Measurements from ENCODE around the gene RARS1. TPM values are rescaled to one million over a fixed set of nuclear protein-coding genes. Genes with fewer than 3 reads are reported as not detected.

Gene RARS1
- total and polyA plus RNA-seq, 2 experiments from 2014 or later, result 75.1 to 129 TPM

DNA sequence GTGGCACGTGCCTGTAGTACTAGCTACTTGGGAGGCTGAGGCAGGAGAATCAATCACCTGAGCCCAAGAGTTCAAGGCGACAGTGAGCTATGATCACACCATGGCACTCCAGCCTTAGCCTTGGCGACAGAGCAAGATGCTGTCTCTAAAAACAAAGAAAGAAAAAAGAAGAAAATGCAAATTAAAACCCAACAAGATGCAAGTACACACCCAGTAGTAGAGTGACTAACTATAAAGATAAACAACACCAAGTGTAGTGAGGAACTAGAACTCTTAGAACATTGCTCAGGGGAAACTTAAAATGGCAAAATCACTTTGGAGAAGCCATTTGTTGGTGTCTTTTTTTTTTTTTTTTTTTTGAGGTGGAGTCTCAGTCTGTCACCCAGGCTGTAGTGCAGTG lies 34.7 kb upstream of the RARS1 start (continued):
- TF ChIP-seq, protein P1, sequence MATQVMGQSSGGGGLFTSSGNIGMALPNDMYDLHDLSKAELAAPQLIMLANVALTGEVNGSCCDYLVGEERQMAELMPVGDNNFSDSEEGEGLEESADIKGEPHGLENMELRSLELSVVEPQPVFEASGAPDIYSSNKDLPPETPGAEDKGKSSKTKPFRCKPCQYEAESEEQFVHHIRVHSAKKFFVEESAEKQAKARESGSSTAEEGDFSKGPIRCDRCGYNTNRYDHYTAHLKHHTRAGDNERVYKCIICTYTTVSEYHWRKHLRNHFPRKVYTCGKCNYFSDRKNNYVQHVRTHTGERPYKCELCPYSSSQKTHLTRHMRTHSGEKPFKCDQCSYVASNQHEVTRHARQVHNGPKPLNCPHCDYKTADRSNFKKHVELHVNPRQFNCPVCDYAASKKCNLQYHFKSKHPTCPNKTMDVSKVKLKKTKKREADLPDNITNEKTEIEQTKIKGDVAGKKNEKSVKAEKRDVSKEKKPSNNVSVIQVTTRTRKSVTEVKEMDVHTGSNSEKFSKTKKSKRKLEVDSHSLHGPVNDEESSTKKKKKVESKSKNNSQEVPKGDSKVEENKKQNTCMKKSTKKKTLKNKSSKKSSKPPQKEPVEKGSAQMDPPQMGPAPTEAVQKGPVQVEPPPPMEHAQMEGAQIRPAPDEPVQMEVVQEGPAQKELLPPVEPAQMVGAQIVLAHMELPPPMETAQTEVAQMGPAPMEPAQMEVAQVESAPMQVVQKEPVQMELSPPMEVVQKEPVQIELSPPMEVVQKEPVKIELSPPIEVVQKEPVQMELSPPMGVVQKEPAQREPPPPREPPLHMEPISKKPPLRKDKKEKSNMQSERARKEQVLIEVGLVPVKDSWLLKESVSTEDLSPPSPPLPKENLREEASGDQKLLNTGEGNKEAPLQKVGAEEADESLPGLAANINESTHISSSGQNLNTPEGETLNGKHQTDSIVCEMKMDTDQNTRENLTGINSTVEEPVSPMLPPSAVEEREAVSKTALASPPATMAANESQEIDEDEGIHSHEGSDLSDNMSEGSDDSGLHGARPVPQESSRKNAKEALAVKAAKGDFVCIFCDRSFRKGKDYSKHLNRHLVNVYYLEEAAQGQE (IDR thresholded peaks at IDR 0.05; ENCODE audit: unreplicated experiment), result no peak
- TF ChIP-seq CREB1 (CRISPR knock-in tag; IDR thresholded peaks at IDR 0.05; ENCODE audit: low read depth) (no peak), ETS1 (IDR thresholded peaks at IDR 0.05) (no peak), ZNF331 (CRISPR knock-in tag; IDR thresholded peaks at IDR 0.05; ENCODE audit: low read depth) (no peak), STAT1 (IDR thresholded peaks at IDR 0.05; ENCODE audit: unreplicated experiment) (no peak), JUNB (IDR thresholded peaks at IDR 0.05; ENCODE audit: unreplicated experiment) (no peak), NANOG (IDR thresholded peaks at IDR 0.05; ENCODE audit: borderline replicate concordance) (no peak), EZH2 (IDR thresholded peaks at IDR 0.05; ENCODE audit: low read depth, unreplicated experiment) (no peak), POLR2AphosphoS5 (IDR thresholded peaks at IDR 0.05; ENCODE audit: low read depth) (no peak)

- H3K36me3 Mint-ChIP-seq (ENCODE audit: low read depth), result peaks cover 46% of the 10 kb centered on the region
- Histone ChIP-seq H3F3A (replicated peaks; ENCODE audit: low read depth) (no peaks in the 10 kb centered on the region), H3K27me3 (ENCODE audit: insufficient read depth) (no peaks in the 10 kb centered on the region), H3K36me3 (ENCODE audit: insufficient read depth) (peaks cover 5% of the 10 kb centered on the region), H4K20me1 (replicated peaks; ENCODE audit: insufficient read depth) (no peaks in the 10 kb centered on the region), H3K9me2 (ENCODE audit: insufficient read depth) (no peaks in the 10 kb centered on the region), H3K79me2 (replicated peaks; ENCODE audit: insufficient read depth) (no peaks in the 10 kb centered on the region), H3K4me1 (ENCODE audit: insufficient read depth) (no peaks in the 10 kb centered on the region), H3K27ac (ENCODE audit: low read depth) (no peak overlapping the region), H3K4me3 (no peak overlapping the region), H3K4me2 (no peak overlapping the region), H2AFZ (no peak overlapping the region)
- ATAC-seq, result no peak
- no peak for DNase-seq (ENCODE audit: low spot score)
- H3K27me3 Mint-ChIP-seq (ENCODE audit: insufficient read depth, low read depth, poor library complexity), result no peaks in the 10 kb centered on the region
- H3K27ac Mint-ChIP-seq, result no peak overlapping the region
- TF ChIP-seq EZH2 (IDR thresholded peaks at IDR 0.05; ENCODE audit: low read depth, unreplicated experiment) (no peak), POLR2AphosphoS5 (IDR thresholded peaks at IDR 0.05; ENCODE audit: low read depth) (no peak), CTCF (conservative IDR thresholded peaks at IDR 0.05; ENCODE audit: low read depth in 2 of 2) (no peak), ETS1 (IDR thresholded peaks at IDR 0.05) (no peak), ZNF331 (CRISPR knock-in tag; IDR thresholded peaks at IDR 0.05; ENCODE audit: low read depth) (no peak), ZNF114 (CRISPR knock-in tag; IDR thresholded peaks at IDR 0.05) (no peak), NANOG (IDR thresholded peaks at IDR 0.05; ENCODE audit: borderline replicate concordance) (no peak), EZH2phosphoT487 (IDR thresholded peaks at IDR 0.05; ENCODE audit: unreplicated experiment) (no peak), CREB1 (CRISPR knock-in tag; IDR thresholded peaks at IDR 0.05; ENCODE audit: low read depth) (no peak)
- TF ChIP-seq, protein P1 (IDR thresholded peaks at IDR 0.05; ENCODE audit: unreplicated experiment), result no peak
- H3K4me1 Mint-ChIP-seq, result no peaks in the 10 kb centered on the region
- H3K9me3 Mint-ChIP-seq, result no peaks in the 10 kb centered on the region
- H3K4me3 Mint-ChIP-seq, result no peak overlapping the region
Observed at GRCh38 chr5:168455201-168455600, 31.1 kb upstream of the RARS1 start.
